A549 (cell line): ENCODE results near the gene KIAA1755.

Experiments used
- CHD2 ChIP-seq: fragments of 150-350 bp; IDR thresholded peaks from 2 replicates; pipeline ENCODE4 v1.6.1; 2014; ENCODE audit warnings: low read length; ENCODE audit not compliant: partially characterized antibody
- CHD4 ChIP-seq: fragments of 200-600 bp; sonication (generic); IDR thresholded peaks from 2 replicates; pipeline ENCODE4 v1.6.1; 2016; ENCODE audit warnings: antibody characterized with exemption, mild to moderate bottlenecking, borderline replicate concordance
- CTCF ChIP-seq: fragments of >200 bp; sonication (Bioruptor Twin); formaldehyde crosslinking; IDR thresholded peaks from 3 replicates; pipeline ENCODE4 v1.5.1; 2016
- HDAC2 ChIP-seq: fragments of 200-600 bp; sonication (generic); IDR thresholded peaks from 2 replicates; pipeline ENCODE4 v1.6.1; 2016
- POLR2A ChIP-seq: IDR thresholded peaks from 2 replicates; pipeline ENCODE4 v1.6.1; 2012; ENCODE audit warnings: mild to moderate bottlenecking, low read length
- RFX5 ChIP-seq: fragments of 450-650 bp; IDR thresholded peaks from 2 replicates; pipeline ENCODE4 v1.7.1; 2014; ENCODE audit warnings: antibody characterized with exemption, mild to moderate bottlenecking, moderate library complexity
- SMC3 ChIP-seq: fragments of >200 bp; sonication (Bioruptor Twin); formaldehyde crosslinking; IDR thresholded peaks from 3 replicates; pipeline ENCODE4 v1.6.1; 2018; ENCODE audit warnings: inconsistent platforms
- ZC3H11A ChIP-seq: fragments of 450-650 bp; IDR thresholded peaks from 2 replicates; pipeline ENCODE4 v1.6.1; 2014; ENCODE audit warnings: antibody characterized with exemption, mild to moderate bottlenecking

DNA sequence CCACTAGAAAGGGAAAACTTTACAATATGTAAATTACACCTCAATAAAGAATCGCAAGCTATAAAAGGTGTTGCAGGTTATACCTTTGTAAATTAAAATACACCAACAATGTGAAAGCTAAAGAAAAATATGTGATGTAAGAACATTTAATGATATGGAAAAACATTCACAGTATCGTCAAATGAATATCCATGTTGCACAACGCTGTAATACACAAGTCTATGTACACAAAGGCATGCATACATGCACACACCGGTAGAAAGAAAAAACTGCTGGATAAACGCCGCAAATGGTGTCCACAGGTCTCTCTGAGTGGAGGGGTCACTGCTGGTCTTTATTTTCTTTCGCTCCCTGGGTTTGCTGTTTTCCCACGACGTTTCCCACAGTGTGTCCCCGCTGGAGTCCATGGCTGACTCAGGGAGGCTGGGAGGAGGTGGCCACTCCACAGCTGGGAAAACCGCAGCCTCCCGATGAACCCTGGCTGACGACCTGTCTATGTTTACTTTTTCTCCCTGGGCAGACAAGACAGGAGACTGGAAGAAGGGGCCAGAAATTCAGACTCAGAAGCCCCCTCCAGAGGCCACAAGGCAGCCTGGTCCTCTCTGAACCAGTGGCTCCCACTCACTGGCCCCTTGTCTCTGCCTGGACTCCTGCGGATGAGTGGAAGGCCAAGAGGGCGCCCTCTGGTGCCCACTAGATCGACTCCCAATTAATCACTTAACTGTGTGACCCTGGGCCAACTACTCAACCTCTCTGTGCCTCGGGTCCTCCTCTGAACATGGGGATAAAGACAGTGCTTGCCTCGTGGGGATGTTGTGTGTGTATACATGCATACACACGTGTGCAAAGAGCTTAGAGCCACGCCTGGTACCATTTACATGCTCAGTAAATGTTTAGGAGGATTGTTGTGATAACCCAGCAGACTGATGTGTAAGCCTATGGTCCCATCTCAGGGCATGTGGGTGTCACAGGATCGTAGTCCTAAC is 30.6 kb upstream of the KIAA1755 start:
- peak; percentile 89 for TF ChIP-seq CTCF
- TF ChIP-seq CHD2: no peak
- peak; percentile 83 for TF ChIP-seq SMC3
- no peak for TF ChIP-seq RFX5
- TF ChIP-seq POLR2A: no peak
- TF ChIP-seq ZC3H11A: no peak
- TF ChIP-seq HDAC2: no peak
- no peak for TF ChIP-seq CHD4
